ENCODE measurements around the gene CHST8.

The CHST8 gene

DNA sequence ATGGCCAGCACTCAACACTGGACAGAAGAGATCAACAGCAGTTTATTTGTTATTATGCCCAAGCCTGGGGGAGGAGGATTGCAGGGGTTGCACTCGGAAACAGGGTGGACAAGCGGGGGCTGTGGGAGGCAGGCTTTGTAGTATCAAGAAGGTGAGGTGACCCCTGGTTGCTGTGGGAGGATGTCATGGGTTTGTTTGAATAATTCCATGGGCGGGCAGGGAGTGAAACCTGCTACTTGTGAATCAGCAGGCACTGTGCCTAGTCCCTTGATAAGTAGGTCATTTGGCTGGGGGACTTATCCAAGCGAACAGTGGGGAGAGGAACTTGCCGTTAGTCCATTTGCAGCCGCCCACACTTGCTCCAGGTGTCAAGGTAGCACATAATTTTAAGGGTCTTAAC lies 90.5 kb downstream of the CHST8 start:
- no peak for TF ChIP-seq CTCF (IDR thresholded peaks at IDR 0.05; ENCODE audit: insufficient read depth, low read length, poor library complexity, severe bottlenecking)
- no peak overlapping the region for H3K4me3 ChIP-seq (replicated peaks; ENCODE audit: low read depth, low read length)
- no peaks in the 10 kb centered on the region for H3K27me3 ChIP-seq (replicated peaks; ENCODE audit: control insufficient read depth, insufficient read depth, low read length)
- no peaks in the 10 kb centered on the region for H3K36me3 ChIP-seq (ENCODE audit: control insufficient read depth, insufficient read depth, low read length)
- no peak for DNase-seq (ENCODE audit: extremely low read depth, insufficient read length)

DNA sequence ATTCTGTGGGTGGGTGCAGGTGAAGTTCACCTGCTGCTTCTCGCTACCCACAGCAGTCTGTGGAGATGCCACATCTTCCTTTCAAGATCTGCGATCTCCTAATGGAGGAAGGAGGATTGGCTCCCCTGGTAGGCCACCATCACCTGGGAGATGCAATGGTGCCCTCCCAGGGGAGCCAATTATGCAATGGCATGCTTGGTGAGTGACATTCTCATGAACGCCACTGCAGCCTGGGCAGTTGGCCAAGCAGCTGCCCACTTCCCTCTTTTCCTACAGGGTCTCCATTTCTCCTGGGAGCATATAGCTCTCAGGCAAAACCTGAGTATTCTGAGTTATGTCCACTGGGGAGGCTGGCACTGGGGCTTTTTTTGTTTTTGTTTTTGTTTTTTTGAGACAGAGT lies 91.4 kb downstream of the CHST8 start:
- no peak for TF ChIP-seq CTCF (IDR thresholded peaks at IDR 0.05; ENCODE audit: insufficient read depth, low read length, poor library complexity, severe bottlenecking)
- H3K36me3 ChIP-seq (ENCODE audit: control insufficient read depth, insufficient read depth, low read length), result no peaks in the 10 kb centered on the region
- H3K27me3 ChIP-seq (replicated peaks; ENCODE audit: control insufficient read depth, insufficient read depth, low read length), result no peaks in the 10 kb centered on the region
- H3K4me3 ChIP-seq (replicated peaks; ENCODE audit: low read depth, low read length), result no peak overlapping the region
- no peak for DNase-seq (ENCODE audit: extremely low read depth, insufficient read length)

- Histone ChIP-seq H3K36me3 (ENCODE audit: control insufficient read depth, insufficient read depth, low read length) (no peaks in the 10 kb centered on the region), H3K27me3 (replicated peaks; ENCODE audit: control insufficient read depth, insufficient read depth, low read length) (no peaks in the 10 kb centered on the region), H3K4me3 (replicated peaks; ENCODE audit: low read depth, low read length) (no peak overlapping the region)
- no peak for DNase-seq (ENCODE audit: extremely low read depth, insufficient read length)
- no peak for TF ChIP-seq CTCF (IDR thresholded peaks at IDR 0.05; ENCODE audit: insufficient read depth, low read length, poor library complexity, severe bottlenecking)
These were observed 92.4 kb downstream of the CHST8 start for GRCh38 chr19:33714149-33714548.

DNA sequence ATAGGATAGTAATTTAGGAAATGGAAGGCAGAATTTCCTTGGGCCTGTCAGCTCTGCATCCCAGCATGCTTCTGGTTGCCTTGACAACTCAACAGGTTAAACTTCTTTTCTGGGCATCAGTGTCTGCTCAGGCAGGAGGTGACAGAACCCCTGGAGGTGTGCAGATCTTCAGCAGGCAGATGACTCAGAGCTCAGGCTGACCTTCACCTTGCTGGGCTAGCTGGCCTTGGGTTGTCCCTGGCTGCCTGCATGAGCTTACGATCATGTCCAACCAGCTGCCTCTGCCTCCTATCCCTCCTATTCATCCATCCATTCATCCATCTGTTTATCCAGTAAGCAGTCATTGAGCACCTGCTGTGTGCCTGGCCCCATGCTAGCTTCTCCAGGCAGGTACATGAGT lies 93.7 kb downstream of the CHST8 start:
- no peaks in the 10 kb centered on the region for H3K27me3 ChIP-seq (replicated peaks; ENCODE audit: control insufficient read depth, insufficient read depth, low read length)
- H3K36me3 ChIP-seq (ENCODE audit: control insufficient read depth, insufficient read depth, low read length), result no peaks in the 10 kb centered on the region
- no peak overlapping the region for H3K4me3 ChIP-seq (replicated peaks; ENCODE audit: low read depth, low read length)
- DNase-seq (ENCODE audit: extremely low read depth, insufficient read length), result no peak
- no peak for TF ChIP-seq CTCF (IDR thresholded peaks at IDR 0.05; ENCODE audit: insufficient read depth, low read length, poor library complexity, severe bottlenecking)

GRCh38 chr19:33717878-33718277 lies 96.1 kb downstream of the CHST8 start:
- Histone ChIP-seq H3K36me3 (ENCODE audit: control insufficient read depth, insufficient read depth, low read length) (no peaks in the 10 kb centered on the region), H3K27me3 (replicated peaks; ENCODE audit: control insufficient read depth, insufficient read depth, low read length) (no peaks in the 10 kb centered on the region), H3K4me3 (replicated peaks; ENCODE audit: low read depth, low read length) (no peak overlapping the region)
- TF ChIP-seq CTCF (IDR thresholded peaks at IDR 0.05; ENCODE audit: insufficient read depth, low read length, poor library complexity, severe bottlenecking), result no peak
- DNase-seq (ENCODE audit: extremely low read depth, insufficient read length), result no peak

DNA sequence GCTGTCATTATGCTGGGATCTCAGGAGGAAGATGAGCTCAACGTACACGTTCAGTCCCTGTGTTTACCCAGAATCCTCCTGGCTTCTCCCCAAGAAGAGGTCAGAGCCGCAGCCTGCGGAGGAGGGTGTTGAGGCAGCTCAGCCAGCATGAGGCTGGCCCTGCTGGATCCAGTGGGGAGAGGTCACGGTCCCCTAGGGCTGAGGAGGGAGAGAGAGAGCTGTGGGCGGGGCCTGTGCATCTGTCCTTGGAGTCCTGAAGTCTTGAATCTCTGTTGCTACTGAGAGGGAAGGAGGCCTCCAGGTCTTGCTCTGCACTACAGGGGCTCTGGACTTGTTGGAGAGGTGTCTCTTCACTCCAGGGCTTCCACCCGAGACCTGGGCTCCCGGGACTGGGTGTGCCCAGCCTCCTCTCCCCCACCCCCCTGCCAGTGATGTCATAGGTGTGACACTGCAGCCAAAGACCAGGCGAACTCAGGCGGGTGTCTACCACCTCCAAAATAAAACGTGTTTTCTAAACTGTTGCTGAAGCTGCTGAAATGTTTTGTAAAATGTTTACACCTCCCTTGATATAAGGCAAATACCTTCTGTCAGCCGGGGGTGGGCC lies 97.0 kb downstream of the CHST8 start:
- no peaks in the 10 kb centered on the region for H3K27me3 ChIP-seq (replicated peaks; ENCODE audit: control insufficient read depth, insufficient read depth, low read length)
- no peak for DNase-seq (ENCODE audit: extremely low read depth, insufficient read length)

More for the DNA sequence above, 97.0 kb downstream of the CHST8 start:
- no peaks in the 10 kb centered on the region for H3K36me3 ChIP-seq (ENCODE audit: control insufficient read depth, insufficient read depth, low read length)
- no peak for TF ChIP-seq CTCF (IDR thresholded peaks at IDR 0.05; ENCODE audit: insufficient read depth, low read length, poor library complexity, severe bottlenecking)
- no peak overlapping the region for H3K4me3 ChIP-seq (replicated peaks; ENCODE audit: low read depth, low read length)

All from GM06990 (cell line).